ENCODE measurements around the gene FAT3.

GRCh38 chr11:92264350-92264749, 39.7 kb downstream of the FAT3 start:
- TF ChIP-seq CTCF (IDR thresholded peaks at IDR 0.05) = no peak
- no peak for TF ChIP-seq EP300 (IDR thresholded peaks at IDR 0.05)
- TF ChIP-seq POLR2A (IDR thresholded peaks at IDR 0.05) = no peak
- no peak for TF ChIP-seq POLR2AphosphoS5 (IDR thresholded peaks at IDR 0.05)

All from sigmoid colon (tissue), 4 donors.